WTC11 (cell line): ENCODE measurements around the gene KRT82. TPM values are rescaled to one million over a fixed set of nuclear protein-coding genes. Genes with fewer than 3 reads are reported as not detected.

Experiments used
- ATAC-seq: fragments of 200-7000 bp; cut with Tn5 transposase; 2 replicates; pipeline ENCODE4 v1.10.0; 2021; ENCODE audit warnings: mild to moderate bottlenecking, moderate library complexity
- CTCF ChIA-PET: fragments of 300-600 bp; sonication (Branson Sonifier 250); formaldehyde crosslinking; loops from one replicate; lab custom pipeline; 2021; ENCODE audit warnings: antibody characterized with exemption; lab: Charles Lee
- POLR2A ChIA-PET: fragments of 350-600 bp; sonication (Branson Sonifier 250); formaldehyde crosslinking; loops from one replicate; lab custom pipeline; 2021; ENCODE audit warnings: antibody characterized with exemption; lab: Charles Lee
- DNase-seq: peaks from one replicate; pipeline ENCODE4 v3.0.0; 2021; ENCODE audit warnings: low spot score
- H3K27ac Mint-ChIP-seq: 2 replicates; pipeline ENCODE4 v1.8.0; 2021; ENCODE audit warnings: mixed read lengths
- H3K27me3 Mint-ChIP-seq: 2 replicates; pipeline ENCODE4 v1.8.0; 2021; ENCODE audit warnings: low read depth, mild to moderate bottlenecking, moderate library complexity, mixed read lengths
- H3K36me3 Mint-ChIP-seq: 2 replicates; pipeline ENCODE4 v1.8.0; 2021; ENCODE audit warnings: mixed read lengths
- H3K4me1 Mint-ChIP-seq: 2 replicates; pipeline ENCODE4 v1.8.0; 2022; ENCODE audit warnings: mixed read lengths
- H3K4me3 Mint-ChIP-seq: 2 replicates; pipeline ENCODE4 v1.8.0; 2021; ENCODE audit warnings: mild to moderate bottlenecking, moderate library complexity, mixed read lengths
- H3K9me3 Mint-ChIP-seq: 2 replicates; pipeline ENCODE4 v1.8.0; 2021; ENCODE audit warnings: mixed read lengths
- CREM ChIP-seq: sonication (generic); formaldehyde crosslinking; IDR thresholded peaks from 2 replicates; pipeline ENCODE4 v1.8.1; 2022; ENCODE audit warnings: mild to moderate bottlenecking, missing genetic modification reagents, moderate library complexity
- ETV6 ChIP-seq: sonication (generic); formaldehyde crosslinking; IDR thresholded peaks from 2 replicates; pipeline ENCODE4 v1.8.1; 2022; ENCODE audit warnings: mild to moderate bottlenecking, missing genetic modification reagents
- FOXJ3 ChIP-seq: sonication (generic); formaldehyde crosslinking; IDR thresholded peaks from 2 replicates; pipeline ENCODE4 v1.9.0; 2021; ENCODE audit warnings: missing genetic modification reagents, mild to moderate bottlenecking, borderline replicate concordance
- FOXP1 ChIP-seq: sonication (generic); formaldehyde crosslinking; IDR thresholded peaks from 2 replicates; pipeline ENCODE4 v1.8.0; 2022; ENCODE audit warnings: missing genetic modification reagents, mild to moderate bottlenecking, moderate library complexity, borderline replicate concordance
- NR2C2 ChIP-seq: sonication (generic); formaldehyde crosslinking; IDR thresholded peaks from 2 replicates; pipeline ENCODE4 v1.8.0; 2022; ENCODE audit warnings: mild to moderate bottlenecking, missing genetic modification reagents
- OVOL2 ChIP-seq: fragments of 250-450 bp; sonication (Bioruptor Pico); IDR thresholded peaks from 2 replicates; pipeline ENCODE4 v1.9.0; 2021; ENCODE audit warnings: mild to moderate bottlenecking, borderline replicate concordance
- RORB ChIP-seq: fragments of 250-450 bp; sonication (Bioruptor Pico); IDR thresholded peaks from 2 replicates; pipeline ENCODE4 v1.9.0; 2021; ENCODE audit warnings: mild to moderate bottlenecking
- SMAD3 ChIP-seq: sonication (generic); formaldehyde crosslinking; IDR thresholded peaks from 2 replicates; pipeline ENCODE4 v1.8.0; 2022; ENCODE audit warnings: missing genetic modification reagents, mild to moderate bottlenecking, borderline replicate concordance
- TCF7 ChIP-seq: sonication (generic); formaldehyde crosslinking; IDR thresholded peaks from 2 replicates; pipeline ENCODE4 v1.8.0; 2022; ENCODE audit warnings: mild to moderate bottlenecking, low read depth, missing genetic modification reagents, moderate library complexity
- TP53 ChIP-seq: sonication (generic); formaldehyde crosslinking; IDR thresholded peaks from 2 replicates; pipeline ENCODE4 v1.8.1; 2023; ENCODE audit warnings: mild to moderate bottlenecking, missing genetic modification reagents
- ZNF396 ChIP-seq: fragments of 250-450 bp; sonication (Bioruptor Pico); IDR thresholded peaks from 2 replicates; pipeline ENCODE4 v1.8.0; 2021; ENCODE audit warnings: mild to moderate bottlenecking, moderate library complexity, borderline replicate concordance
- ZNF416 ChIP-seq: fragments of 250-450 bp; sonication (Bioruptor Pico); IDR thresholded peaks from 2 replicates; pipeline ENCODE4 v1.9.0; 2021; ENCODE audit warnings: mild to moderate bottlenecking, inconsistent platforms
- ZNF423 ChIP-seq: fragments of 250-450 bp; sonication (Bioruptor Pico); IDR thresholded peaks from 2 replicates; pipeline ENCODE4 v2.1.2; 2022; ENCODE audit warnings: mild to moderate bottlenecking, moderate library complexity
- total RNA-seq: library from RNA; stranded (reverse); gene quantifications from 3 replicates; pipeline ENCODE4 v1.2.3, GENCODE V29; 2021
- TF ChIP-seq, protein P1 (sequence below): sonication (generic); formaldehyde crosslinking; IDR thresholded peaks from 2 replicates; pipeline ENCODE4 v1.8.1; 2023; ENCODE audit warnings: mild to moderate bottlenecking, missing genetic modification reagents, borderline replicate concordance
- TF ChIP-seq, protein P2 (sequence below): sonication (generic); formaldehyde crosslinking; IDR thresholded peaks from 2 replicates; pipeline ENCODE4 v1.8.0; 2023; ENCODE audit warnings: missing genetic modification reagents, mild to moderate bottlenecking, borderline replicate concordance
- TF ChIP-seq, protein P3 (sequence below): fragments of 250-450 bp; sonication (Bioruptor Pico); IDR thresholded peaks from 2 replicates; pipeline ENCODE4 v1.9.0; 2021; ENCODE audit warnings: mild to moderate bottlenecking
- TF ChIP-seq, protein P4 (sequence below): fragments of 250-450 bp; sonication (Bioruptor Pico); IDR thresholded peaks from 2 replicates; pipeline ENCODE4 v1.9.0; 2021; ENCODE audit warnings: moderate library complexity, mild to moderate bottlenecking, inconsistent platforms, borderline replicate concordance
- TF ChIP-seq, protein P5 (sequence below): sonication (generic); formaldehyde crosslinking; IDR thresholded peaks from 2 replicates; pipeline ENCODE4 v1.8.1; 2022; ENCODE audit warnings: missing genetic modification reagents, borderline replicate concordance
- TF ChIP-seq, protein P6 (sequence below): fragments of 250-450 bp; sonication (Bioruptor Pico); IDR thresholded peaks from 2 replicates; pipeline ENCODE4 v1.8.0; 2021; ENCODE audit warnings: mild to moderate bottlenecking
- TF ChIP-seq, protein P7 (sequence below): fragments of 250-450 bp; sonication (Bioruptor Pico); conservative IDR thresholded peaks from 2 replicates; pipeline ENCODE4 v1.9.0; 2021; ENCODE audit warnings: mild to moderate bottlenecking

Gene KRT82
- total RNA-seq, 1 experiment from 2014 or later = not detected

DNA sequence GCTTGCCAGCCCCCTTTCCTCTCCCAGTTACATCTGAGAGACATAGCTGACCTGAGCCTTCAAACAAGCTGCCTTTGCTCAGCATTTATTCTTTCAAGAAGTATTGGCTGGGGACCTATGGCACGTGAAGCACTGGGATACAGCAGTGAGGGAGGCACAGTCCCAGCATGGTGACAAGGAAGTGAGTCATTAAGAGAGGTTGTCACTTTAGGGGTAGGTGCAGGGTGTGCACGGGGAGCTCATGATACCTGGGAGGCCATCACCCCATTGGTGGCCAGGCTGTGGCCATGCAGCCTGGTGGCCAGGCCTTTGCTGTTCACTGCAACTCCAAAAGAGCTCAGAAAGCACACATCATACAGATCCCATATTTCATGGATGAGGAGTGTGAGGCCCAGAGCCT, 33.7 kb upstream of the KRT82 start (continued):
- TF ChIP-seq, protein P1, sequence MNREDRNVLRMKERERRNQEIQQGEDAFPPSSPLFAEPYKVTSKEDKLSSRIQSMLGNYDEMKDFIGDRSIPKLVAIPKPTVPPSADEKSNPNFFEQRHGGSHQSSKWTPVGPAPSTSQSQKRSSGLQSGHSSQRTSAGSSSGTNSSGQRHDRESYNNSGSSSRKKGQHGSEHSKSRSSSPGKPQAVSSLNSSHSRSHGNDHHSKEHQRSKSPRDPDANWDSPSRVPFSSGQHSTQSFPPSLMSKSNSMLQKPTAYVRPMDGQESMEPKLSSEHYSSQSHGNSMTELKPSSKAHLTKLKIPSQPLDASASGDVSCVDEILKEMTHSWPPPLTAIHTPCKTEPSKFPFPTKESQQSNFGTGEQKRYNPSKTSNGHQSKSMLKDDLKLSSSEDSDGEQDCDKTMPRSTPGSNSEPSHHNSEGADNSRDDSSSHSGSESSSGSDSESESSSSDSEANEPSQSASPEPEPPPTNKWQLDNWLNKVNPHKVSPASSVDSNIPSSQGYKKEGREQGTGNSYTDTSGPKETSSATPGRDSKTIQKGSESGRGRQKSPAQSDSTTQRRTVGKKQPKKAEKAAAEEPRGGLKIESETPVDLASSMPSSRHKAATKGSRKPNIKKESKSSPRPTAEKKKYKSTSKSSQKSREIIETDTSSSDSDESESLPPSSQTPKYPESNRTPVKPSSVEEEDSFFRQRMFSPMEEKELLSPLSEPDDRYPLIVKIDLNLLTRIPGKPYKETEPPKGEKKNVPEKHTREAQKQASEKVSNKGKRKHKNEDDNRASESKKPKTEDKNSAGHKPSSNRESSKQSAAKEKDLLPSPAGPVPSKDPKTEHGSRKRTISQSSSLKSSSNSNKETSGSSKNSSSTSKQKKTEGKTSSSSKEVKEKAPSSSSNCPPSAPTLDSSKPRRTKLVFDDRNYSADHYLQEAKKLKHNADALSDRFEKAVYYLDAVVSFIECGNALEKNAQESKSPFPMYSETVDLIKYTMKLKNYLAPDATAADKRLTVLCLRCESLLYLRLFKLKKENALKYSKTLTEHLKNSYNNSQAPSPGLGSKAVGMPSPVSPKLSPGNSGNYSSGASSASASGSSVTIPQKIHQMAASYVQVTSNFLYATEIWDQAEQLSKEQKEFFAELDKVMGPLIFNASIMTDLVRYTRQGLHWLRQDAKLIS (CRISPR knock-in tag) = no peak

DNA sequence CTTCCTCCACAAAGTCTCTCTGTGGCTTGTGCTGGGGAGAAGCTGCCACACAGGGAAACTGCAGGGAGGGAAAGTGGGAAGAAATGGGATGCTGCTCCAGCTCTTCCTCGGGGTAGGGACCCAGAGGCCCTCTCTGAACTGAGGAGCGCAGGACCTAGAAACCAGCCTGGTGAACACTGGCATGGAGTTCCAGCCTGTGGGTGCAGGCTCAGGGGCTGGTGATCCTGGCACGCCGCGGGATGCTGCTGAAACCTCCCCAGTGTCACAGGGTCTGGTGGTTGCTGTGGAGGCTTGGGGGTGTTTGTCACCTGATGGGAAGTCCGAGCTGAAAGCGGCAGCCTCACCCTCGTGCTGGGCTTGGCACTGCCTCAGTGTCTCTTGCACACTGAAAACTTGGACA, 33.3 kb upstream of the KRT82 start:
- Mint-ChIP-seq H3K4me1 (peaks cover 27% of the 10 kb centered on the region), H3K27ac (no peak overlapping the region), H3K36me3 (no peaks in the 10 kb centered on the region), H3K27me3 (no peaks in the 10 kb centered on the region), H3K9me3 (no peaks in the 10 kb centered on the region), H3K4me3 (no peak overlapping the region)
- DNase-seq (no peak), ATAC-seq (no peak)
- TF ChIP-seq ZNF423 (no peak), NR2C2 (no peak), RORB (no peak), ETV6 (CRISPR knock-in tag) (no peak), TP53 (CRISPR knock-in tag) (no peak), FOXP1 (no peak), TCF7 (CRISPR knock-in tag) (no peak), SMAD3 (no peak), FOXJ3 (no peak), CREM (no peak), OVOL2 (CRISPR knock-in tag) (no peak), ZNF396 (CRISPR knock-in tag) (no peak), ZNF416 (CRISPR knock-in tag) (no peak)
- TF ChIP-seq, protein P2, sequence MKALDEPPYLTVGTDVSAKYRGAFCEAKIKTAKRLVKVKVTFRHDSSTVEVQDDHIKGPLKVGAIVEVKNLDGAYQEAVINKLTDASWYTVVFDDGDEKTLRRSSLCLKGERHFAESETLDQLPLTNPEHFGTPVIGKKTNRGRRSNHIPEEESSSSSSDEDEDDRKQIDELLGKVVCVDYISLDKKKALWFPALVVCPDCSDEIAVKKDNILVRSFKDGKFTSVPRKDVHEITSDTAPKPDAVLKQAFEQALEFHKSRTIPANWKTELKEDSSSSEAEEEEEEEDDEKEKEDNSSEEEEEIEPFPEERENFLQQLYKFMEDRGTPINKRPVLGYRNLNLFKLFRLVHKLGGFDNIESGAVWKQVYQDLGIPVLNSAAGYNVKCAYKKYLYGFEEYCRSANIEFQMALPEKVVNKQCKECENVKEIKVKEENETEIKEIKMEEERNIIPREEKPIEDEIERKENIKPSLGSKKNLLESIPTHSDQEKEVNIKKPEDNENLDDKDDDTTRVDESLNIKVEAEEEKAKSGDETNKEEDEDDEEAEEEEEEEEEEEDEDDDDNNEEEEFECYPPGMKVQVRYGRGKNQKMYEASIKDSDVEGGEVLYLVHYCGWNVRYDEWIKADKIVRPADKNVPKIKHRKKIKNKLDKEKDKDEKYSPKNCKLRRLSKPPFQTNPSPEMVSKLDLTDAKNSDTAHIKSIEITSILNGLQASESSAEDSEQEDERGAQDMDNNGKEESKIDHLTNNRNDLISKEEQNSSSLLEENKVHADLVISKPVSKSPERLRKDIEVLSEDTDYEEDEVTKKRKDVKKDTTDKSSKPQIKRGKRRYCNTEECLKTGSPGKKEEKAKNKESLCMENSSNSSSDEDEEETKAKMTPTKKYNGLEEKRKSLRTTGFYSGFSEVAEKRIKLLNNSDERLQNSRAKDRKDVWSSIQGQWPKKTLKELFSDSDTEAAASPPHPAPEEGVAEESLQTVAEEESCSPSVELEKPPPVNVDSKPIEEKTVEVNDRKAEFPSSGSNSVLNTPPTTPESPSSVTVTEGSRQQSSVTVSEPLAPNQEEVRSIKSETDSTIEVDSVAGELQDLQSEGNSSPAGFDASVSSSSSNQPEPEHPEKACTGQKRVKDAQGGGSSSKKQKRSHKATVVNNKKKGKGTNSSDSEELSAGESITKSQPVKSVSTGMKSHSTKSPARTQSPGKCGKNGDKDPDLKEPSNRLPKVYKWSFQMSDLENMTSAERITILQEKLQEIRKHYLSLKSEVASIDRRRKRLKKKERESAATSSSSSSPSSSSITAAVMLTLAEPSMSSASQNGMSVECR (CRISPR knock-in tag) = no peak
- TF ChIP-seq, protein P3, sequence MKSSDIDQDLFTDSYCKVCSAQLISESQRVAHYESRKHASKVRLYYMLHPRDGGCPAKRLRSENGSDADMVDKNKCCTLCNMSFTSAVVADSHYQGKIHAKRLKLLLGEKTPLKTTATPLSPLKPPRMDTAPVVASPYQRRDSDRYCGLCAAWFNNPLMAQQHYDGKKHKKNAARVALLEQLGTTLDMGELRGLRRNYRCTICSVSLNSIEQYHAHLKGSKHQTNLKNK (CRISPR knock-in tag) = no peak
- TF ChIP-seq, protein P4, sequence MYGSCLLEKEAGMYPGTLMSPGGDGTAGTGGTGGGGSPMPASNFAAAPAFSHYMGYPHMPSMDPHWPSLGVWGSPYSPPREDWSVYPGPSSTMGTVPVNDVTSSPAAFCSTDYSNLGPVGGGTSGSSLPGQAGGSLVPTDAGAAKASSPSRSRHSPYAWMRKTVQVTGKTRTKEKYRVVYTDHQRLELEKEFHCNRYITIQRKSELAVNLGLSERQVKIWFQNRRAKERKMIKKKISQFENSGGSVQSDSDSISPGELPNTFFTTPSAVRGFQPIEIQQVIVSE (CRISPR knock-in tag) = no peak
- TF ChIP-seq, protein P5, sequence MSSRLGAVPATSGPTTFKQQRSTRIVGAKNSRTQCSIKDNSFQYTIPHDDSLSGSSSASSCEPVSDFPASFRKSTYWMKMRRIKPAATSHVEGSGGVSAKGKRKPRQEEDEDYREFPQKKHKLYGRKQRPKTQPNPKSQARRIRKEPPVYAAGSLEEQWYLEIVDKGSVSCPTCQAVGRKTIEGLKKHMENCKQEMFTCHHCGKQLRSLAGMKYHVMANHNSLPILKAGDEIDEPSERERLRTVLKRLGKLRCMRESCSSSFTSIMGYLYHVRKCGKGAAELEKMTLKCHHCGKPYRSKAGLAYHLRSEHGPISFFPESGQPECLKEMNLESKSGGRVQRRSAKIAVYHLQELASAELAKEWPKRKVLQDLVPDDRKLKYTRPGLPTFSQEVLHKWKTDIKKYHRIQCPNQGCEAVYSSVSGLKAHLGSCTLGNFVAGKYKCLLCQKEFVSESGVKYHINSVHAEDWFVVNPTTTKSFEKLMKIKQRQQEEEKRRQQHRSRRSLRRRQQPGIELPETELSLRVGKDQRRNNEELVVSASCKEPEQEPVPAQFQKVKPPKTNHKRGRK (CRISPR knock-in tag) = no peak
- TF ChIP-seq, protein P6, sequence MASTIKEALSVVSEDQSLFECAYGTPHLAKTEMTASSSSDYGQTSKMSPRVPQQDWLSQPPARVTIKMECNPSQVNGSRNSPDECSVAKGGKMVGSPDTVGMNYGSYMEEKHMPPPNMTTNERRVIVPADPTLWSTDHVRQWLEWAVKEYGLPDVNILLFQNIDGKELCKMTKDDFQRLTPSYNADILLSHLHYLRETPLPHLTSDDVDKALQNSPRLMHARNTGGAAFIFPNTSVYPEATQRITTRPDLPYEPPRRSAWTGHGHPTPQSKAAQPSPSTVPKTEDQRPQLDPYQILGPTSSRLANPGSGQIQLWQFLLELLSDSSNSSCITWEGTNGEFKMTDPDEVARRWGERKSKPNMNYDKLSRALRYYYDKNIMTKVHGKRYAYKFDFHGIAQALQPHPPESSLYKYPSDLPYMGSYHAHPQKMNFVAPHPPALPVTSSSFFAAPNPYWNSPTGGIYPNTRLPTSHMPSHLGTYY (CRISPR knock-in tag) = no peak
- TF ChIP-seq, protein P7, sequence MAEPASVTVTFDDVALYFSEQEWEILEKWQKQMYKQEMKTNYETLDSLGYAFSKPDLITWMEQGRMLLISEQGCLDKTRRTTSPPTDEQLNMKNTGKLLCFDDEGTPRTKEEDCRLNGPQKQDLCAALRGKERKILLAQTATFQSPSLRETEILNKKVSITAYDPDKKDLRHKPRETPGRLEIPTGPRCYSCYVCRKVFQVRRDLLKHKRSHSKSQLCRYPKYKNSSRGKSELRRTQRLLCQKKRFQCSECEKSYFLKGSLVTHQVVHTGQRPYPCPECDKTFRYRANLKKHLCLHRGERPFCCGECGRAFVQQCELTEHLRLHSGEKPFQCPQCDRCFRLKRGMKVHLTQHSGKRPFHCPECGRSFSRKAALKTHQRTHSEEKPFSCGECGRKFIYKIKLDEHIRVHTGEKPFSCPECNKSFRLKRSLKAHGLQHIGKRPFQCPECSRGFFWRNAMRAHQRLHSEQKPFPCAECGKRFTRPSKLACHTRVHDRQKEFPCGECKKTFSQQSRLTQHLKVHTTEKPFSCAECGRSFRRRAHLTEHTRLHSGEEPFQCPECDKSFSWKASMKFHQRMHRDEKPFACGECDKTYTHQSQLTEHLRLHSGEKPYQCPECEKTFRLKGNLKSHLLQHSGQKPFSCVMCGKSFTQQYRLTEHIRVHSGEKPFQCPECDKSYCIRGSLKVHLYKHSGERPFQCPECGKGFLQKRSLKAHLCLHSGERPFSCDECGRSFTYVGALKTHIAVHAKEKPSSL (CRISPR knock-in tag) = no peak
- CTCF ChIA-PET = interaction anchor here (1.9 kb wide), 1 partner anchor 43 kb away, joined by 6 read pairs; no protein-coding TSS in a partner anchor
- POLR2A ChIA-PET = no interaction called here
